ENCODE results near the gene TOX2. TPM values are rescaled to one million over a fixed set of nuclear protein-coding genes. Genes with fewer than 3 reads are reported as not detected.
A peak's percentile ranks its signal among the peaks of the same experiment; 100 is the strongest.

TOX2 gene
- total RNA-seq, 1 experiment from 2014 or later = 0.83 TPM

GRCh38 chr20:43916073-43916880 lies 1.6 kb downstream of the TOX2 start:
- no peak for DNase-seq (ENCODE audit: low spot score)

DNA sequence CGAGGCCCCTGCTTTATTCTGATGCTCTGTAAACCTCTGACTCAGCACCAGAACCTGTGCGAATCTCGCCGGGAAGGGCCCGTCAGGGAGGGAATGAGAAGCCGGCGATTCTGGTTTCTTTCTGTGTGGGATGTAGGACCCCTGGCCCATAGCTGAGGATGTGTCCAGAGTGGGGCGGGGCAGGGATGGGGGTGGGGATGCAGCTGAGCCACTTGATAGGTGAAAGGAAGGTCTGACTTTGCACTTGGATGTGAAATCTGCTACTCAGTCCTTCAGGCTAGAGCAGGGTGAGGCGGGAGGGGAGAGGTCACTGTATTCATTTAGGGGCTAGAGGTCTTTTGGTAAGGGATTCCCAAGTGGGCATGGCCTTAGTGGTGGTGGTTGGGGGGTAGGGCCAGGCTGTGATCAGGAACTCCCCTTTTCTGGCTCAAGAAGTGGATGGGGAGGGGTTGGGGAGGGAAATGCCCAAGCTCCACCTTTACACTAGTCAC lies 2.3 kb downstream of the TOX2 start:
- no peak for DNase-seq (ENCODE audit: low spot score)

DNA sequence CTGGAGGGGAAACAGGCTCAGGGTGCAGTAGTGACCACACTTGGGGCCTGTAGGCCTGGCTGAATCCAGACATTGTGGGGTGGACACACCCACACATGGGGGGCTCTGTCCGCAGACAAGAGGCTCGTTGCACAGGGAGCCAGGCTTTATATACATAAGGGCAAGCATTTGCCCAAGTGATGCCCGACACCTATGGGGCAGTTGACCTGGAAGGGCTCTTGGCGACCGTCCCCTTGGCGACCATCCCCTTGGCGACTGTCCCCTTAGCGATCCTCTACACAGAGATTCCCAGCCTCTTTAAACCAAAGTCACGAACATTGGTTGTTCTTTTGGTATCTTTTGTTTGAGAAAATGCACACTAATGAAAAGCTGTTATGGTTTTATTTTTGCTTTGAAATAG lies 2.7 kb downstream of the TOX2 start:
- no peak for DNase-seq (ENCODE audit: low spot score)

DNA sequence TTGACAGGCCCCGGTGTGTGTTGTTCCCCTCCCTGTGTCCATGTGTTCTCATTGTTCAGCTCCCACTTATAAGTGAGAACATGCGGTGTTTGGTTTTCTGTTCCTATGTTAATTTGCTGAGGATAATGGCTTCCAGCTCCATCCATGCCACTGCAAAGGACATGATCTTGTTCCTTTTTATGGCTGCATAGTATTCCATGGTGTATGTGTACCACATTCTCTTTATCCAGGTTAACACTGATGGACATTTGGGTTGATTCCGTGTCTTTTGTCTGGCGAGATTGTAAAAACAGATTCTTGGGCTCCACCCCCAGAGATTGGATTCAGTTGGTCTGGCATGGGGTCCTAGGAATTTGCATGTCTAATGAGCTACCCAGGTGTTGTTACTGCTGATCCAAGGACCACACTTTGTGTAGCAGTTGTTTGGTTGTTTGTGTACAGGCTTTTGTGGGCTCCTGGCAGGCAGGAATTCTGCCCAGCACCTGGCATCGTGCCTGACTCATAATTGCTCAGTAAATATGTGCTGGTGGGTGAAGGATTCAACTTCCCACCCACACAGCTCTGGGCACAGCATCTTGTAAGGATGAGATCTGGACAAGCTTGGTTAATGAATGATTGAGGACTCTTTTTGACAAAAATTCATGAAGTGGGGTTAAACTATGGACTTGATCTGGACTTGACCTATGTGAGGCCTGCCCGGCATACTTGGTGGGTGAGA lies 5.2 kb downstream of the TOX2 start:
- DNase-seq (ENCODE audit: low spot score) = no peak

DNA sequence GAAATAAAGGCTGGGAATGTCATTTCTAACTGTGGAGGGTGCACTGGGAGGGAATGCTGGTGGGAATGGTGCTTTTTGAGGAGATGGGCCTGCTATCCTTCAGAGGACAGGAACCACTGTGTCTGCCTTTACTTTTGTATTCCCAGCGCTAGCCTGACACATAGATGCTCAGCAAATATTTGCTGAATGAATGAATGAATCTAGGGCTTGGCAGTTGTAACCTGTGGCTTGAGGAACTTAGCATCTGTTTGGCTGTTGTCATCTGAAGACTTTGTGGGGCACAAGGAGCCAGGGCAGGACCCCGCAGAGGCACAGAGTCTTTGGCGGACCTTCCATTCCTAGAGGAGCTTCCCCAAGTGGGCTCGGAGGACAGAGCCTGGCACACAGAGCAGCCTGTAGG lies 6.1 kb downstream of the TOX2 start:
- DNase-seq (ENCODE audit: low spot score) = no peak

DNA sequence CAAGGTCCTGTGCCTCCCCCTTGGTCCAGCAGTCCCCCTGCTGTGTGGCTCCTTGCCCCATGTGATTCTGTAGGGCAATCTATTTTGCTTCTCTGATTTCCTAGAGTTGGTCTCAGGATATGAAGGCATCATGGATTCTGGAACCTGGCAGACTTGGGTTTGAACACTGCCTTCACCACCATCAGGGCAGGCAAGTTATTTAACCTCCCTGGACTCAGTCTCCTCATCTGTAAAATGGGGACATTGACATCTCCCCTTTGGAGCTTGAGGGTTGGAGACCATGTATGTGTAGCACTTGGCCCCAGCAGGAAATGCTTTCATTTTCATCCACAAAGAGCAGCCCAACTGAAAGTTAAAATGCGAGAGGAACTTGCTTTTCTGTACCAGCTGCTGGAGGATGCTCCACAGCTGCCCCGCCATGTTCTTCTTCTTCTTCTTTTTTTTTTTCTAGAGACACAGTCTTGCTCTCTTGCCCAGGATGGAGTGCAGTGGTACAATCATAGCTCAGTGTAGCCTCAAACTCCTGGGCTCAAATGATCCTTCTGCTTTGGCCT lies 6.7 kb downstream of the TOX2 start:
- DNase-seq (ENCODE audit: low spot score) = no peak

DNA sequence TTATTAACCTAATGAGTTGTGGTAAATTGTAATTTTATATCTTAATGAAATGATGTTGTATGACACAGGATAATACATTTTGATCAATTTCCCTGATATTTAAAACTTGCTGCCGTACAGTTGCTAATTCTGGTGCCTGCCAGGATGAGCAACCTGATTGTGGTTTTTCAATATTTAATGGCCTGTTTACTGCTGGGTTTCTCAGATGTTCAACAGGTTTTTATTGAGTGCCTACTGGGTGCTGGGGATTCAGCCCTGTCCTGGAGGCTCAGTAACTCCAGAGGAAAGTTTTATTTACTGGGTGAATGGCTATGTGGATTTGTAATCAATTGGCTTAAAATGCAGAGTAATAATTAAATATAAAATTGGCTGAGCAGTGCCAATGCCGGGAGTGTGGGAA lies 8.0 kb downstream of the TOX2 start:
- no peak for DNase-seq (ENCODE audit: low spot score)

DNA sequence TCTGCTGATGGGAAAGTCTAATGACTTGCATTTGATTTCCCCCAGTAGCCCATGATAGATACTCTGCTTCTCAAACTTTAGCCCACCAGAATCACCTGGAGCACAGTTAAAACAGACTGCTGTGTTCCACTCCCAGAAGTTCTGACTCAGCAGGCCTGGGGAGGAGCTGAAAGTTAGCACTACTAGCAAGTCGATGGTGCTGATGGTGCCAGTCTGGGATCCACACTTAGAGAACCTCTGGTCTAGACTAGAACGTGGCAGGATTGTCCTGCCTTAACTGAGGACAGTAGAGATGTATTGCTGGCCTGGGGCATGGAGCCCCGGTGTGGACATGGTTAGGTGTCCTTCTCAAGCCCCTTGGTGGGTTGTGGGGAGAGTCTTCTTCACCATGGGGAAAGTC lies 8.7 kb downstream of the TOX2 start:
- no peak for DNase-seq (ENCODE audit: low spot score)

DNA sequence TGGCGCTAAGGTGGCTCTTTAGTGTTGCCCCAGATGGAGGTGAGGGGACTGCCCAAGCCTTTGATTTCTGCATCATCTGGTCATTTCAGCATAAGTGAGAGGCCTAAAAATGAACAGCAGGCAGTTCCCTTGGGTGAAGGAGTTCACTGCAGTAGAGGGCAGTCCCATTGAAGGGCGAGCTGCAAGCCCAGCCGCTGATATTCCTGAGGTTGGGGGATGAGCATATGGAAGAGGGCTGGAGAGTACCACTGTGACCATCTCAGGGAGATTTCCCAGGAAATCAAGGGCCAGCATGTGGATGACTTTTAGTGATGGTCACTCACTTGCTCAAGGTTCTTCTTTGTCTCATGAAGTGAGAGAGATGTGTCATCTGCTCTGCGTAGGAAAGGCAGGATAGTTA lies 9.3 kb downstream of the TOX2 start:
- DNase-seq (ENCODE audit: low spot score) = no peak

DNA sequence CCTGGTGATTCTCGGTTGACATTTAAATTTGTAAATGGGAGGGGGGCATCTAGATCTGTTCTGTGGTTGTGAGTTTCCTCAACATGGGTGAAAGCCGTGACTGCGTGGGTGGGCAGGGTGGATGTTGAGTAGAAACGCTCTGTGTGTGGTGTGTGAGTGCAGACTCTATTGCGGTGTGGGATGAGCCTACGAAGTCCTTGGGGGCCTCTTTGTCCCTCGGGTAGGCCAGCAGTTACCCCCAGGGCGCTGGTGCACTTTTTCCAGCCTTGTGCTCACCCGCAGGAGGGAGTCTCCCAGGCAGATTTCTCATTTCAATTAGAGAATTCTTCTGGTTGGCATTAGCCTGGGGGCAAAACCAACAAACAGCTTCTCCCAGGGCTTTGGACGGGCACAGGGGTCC lies 10.6 kb downstream of the TOX2 start:
- DNase-seq (ENCODE audit: low spot score) = no peak

GRCh38 chr20:43925801-43926200 lies 11.1 kb downstream of the TOX2 start:
- DNase-seq (ENCODE audit: low spot score) = peak; percentile 34

DNA sequence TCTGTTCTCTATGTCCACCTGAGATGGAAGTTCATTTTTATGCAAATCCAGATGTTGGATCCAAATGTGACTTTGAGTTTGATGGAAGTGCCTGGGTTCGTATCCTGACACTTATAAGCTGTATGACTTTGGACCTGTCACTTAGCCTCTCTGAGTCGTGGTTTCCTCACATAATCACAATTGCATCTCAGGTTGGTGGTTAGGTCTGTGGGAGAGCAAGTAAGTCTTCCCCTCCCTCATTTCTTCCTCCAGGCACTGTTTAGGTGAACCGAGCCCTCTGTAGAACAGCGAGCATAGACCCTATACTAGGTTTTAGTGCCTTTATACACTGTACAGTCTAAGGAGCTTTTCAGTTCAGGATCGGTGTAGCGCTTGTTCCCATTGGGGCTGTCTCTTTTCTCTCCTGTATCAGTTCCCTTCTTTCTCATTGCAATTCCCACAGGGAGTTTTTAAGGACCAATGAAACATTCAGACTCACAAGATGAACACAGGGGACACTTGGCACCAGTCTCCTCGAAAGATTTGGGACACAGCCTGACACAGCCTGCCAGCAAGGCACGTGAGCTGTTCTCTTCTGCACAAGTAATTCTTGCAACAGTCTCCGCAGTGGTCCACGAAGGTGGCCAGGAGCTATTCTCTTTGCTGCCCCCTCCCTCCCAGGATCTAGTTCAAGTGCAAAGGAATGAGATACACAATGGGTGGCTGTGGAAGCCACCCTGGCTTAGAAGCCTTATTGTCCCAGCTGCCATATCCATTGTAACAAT lies 11.8 kb downstream of the TOX2 start:
- DNase-seq (ENCODE audit: low spot score) = no peak

GRCh38 chr20:43931976-43932375 lies 17.3 kb downstream of the TOX2 start:
- no peak for DNase-seq (ENCODE audit: low spot score)

DNA sequence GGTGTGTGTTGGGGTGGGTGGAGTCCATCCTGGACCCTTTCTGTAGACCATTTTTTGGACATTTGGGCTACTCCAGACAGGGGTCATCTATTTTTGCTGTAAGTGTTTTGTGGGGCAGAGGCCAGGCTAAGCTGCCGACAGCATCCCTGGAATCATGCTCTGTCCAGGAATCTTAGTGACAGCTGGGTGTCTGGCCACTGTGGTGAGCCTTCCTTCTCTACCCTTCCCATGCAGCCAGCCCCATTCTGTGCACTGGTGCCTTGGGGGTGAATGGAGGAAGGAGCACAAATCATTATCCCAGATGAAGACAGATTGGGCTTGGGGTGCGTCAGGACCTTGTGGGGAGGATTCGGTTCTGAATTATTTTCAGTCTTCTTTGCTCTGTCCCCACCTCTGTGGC lies 20.2 kb downstream of the TOX2 start:
- DNase-seq (ENCODE audit: low spot score) = no peak

- no peak for DNase-seq (ENCODE audit: low spot score)
Measured at GRCh38 chr20:43936104-43936770, 21.6 kb downstream of the TOX2 start.

- no peak for DNase-seq (ENCODE audit: low spot score)
Measured at GRCh38 chr20:43936805-43937204, 22.2 kb downstream of the TOX2 start.

GRCh38 chr20:43937591-43937990 lies 22.9 kb downstream of the TOX2 start:
- DNase-seq (ENCODE audit: low spot score) = no peak

GRCh38 chr20:43938017-43938655 lies 23.5 kb downstream of the TOX2 start:
- DNase-seq (ENCODE audit: low spot score) = no peak

DNA sequence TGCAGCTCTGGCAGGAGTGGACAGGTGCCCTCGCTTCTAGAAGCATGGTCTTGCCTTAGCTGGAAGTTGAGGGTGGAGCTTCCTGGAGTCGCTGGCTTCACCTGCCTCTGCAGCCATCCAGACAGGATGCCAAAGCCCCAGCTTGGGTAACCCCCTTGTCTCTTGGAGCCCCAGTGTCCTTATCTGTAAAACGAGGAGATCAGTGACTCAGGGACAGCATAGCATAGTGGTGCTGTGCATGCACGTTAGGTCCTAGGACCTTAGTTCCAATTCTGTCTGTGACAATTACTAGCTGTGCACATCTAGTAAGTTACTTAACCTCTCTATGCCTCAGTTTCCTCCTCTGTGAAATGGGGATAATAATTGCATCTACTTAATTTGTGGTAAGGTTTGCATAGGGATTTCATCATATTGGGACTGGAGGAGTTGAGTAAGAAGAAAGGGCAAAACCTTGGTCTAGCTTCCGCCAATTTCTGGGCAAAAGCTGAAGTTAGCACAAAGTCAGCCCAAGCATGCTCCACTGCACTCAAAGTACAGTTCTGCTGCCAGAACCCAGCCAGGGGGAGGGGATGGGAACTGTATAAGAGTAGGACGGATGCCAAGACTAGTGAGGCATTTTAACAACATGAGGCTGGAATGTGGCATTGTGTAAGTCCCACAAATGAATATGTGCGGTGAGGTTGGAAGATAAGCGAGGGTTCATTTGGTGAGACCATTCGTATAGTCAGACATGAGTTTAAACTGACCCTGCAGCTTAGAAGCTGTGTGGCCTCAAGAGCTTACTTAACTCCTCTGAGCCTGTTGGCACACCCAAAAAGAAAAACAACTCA lies 24.5 kb downstream of the TOX2 start:
- peak; percentile 99 for DNase-seq (ENCODE audit: low spot score)

DNA sequence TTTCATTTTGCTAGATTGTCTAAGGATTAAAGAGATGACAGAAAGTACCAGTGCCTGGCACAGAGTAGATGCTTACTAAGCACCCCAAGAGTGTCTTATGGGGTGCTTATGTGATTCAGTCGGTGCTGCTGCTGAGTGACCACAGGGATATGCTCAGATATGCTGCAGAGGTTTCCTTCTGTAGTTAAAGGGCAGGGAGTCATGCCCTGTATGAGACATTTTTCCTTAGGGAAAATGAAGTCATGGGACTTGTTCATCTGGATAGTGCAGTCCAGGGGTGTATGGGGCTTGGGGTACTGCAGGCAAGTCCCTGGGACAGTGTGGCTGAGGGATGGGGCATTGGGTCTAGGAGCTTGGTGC lies 25.1 kb downstream of the TOX2 start:
- DNase-seq (ENCODE audit: low spot score) = no peak
